Measurements from ENCODE around the gene RAB11A. TPM values are rescaled to one million over a fixed set of nuclear protein-coding genes. Genes with fewer than 3 reads are reported as not detected.
"Not testable (repeated sequence)": the region's sequence is repeated elsewhere in the genome, so short reads cannot be mapped to it uniquely, and the experiment has no call there.

The RAB11A gene
- total RNA-seq, 1 donor from 2014 or later: 153 TPM

DNA sequence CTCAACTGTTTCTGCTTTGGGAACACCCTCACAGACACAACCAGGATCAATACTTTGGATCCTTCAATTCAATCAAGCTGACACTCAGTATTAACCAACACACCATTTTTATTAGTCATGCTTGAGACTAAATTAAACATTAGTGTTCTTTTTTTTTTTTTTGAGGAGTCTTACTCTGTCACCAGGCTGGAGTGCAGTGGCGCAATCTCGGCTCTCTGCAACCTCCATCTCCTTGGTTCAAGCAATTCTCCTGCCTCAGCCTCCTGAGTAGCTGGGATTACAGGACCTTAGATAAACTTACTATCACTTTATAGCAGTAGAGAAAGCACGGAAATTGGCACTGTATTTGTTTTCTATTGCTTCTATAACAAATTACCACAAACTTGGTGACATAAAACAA is 2.0 kb upstream of the RAB11A start:
- no peaks in the 10 kb centered on the region for H3K9me3 Mint-ChIP-seq (ENCODE audit: low read depth)
- no peak for DNase-seq (ENCODE audit: low spot score)
- no peaks in the 10 kb centered on the region for H3K27me3 Mint-ChIP-seq (ENCODE audit: low read depth)
- no peaks in the 10 kb centered on the region for H3K36me3 Mint-ChIP-seq (ENCODE audit: low read depth)
- peaks cover 13% of the 10 kb centered on the region for H3K4me1 Mint-ChIP-seq (ENCODE audit: low read depth)
- TF ChIP-seq, protein P1, sequence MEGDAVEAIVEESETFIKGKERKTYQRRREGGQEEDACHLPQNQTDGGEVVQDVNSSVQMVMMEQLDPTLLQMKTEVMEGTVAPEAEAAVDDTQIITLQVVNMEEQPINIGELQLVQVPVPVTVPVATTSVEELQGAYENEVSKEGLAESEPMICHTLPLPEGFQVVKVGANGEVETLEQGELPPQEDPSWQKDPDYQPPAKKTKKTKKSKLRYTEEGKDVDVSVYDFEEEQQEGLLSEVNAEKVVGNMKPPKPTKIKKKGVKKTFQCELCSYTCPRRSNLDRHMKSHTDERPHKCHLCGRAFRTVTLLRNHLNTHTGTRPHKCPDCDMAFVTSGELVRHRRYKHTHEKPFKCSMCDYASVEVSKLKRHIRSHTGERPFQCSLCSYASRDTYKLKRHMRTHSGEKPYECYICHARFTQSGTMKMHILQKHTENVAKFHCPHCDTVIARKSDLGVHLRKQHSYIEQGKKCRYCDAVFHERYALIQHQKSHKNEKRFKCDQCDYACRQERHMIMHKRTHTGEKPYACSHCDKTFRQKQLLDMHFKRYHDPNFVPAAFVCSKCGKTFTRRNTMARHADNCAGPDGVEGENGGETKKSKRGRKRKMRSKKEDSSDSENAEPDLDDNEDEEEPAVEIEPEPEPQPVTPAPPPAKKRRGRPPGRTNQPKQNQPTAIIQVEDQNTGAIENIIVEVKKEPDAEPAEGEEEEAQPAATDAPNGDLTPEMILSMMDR (IDR thresholded peaks at IDR 0.05): no peak
- no peak overlapping the region for H3K4me3 Mint-ChIP-seq (ENCODE audit: unreplicated experiment)
- no peak overlapping the region for H3K27ac Mint-ChIP-seq (ENCODE audit: unreplicated experiment)

DNA sequence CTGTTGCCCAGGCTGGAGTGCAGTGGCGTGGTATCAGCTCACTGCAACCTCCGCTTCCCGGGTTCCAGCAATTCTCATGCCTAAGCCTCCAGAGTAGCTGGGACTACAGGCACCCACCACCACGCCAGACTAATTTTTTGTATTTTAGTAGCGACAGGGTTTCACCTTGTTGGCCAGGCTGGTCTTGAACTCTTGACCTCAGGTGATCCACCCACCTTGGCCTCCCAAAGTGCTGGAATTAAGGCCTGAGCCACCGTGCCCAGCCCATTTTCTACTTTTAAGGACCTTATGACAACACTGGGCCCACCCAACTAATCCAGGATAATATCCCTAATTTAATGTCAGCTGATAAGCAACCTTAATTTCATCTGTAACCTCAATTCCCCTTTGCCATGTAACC is 1.4 kb upstream of the RAB11A start:
- H3K27me3 Mint-ChIP-seq (ENCODE audit: low read depth); H3K9me3 Mint-ChIP-seq (ENCODE audit: low read depth); H3K36me3 Mint-ChIP-seq (ENCODE audit: low read depth); DNase-seq (ENCODE audit: low spot score); H3K4me3 Mint-ChIP-seq (ENCODE audit: unreplicated experiment); H3K27ac Mint-ChIP-seq (ENCODE audit: unreplicated experiment): not testable (repeated sequence)
- H3K4me1 Mint-ChIP-seq (ENCODE audit: low read depth): peaks cover 18% of the 10 kb centered on the region

DNA sequence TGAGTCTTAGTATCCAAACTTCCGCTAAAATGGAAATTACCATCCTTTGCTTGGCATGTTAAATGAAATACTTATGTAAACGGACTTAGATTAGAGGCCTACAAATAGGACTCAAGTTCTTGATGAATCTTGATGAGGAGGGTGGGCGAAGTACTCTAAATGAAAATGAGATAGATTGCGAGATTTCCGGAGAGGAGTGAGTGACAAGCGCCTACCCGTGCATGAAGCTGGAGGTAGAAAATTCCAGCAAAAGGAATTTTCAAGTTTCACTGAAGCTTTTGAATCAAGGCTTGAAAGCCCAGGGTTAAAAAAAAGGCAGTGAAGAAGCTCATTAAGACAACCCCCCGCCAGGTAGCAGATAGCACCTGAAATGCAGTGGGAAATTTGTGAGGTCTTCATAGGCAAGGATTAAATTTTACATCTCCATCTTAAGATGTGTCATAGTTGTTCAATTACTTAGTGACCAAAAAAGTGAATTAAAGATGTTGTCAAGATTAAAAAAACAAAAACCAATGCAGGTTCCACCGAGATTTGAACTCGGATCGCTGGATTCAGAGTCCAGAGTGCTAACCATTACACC is 655 bp upstream of the RAB11A start:
- no peak for DNase-seq (ENCODE audit: low spot score)
- TF ChIP-seq, protein P1 (IDR thresholded peaks at IDR 0.05): no peak
- no peaks in the 10 kb centered on the region for H3K36me3 Mint-ChIP-seq (ENCODE audit: low read depth)
- no peaks in the 10 kb centered on the region for H3K9me3 Mint-ChIP-seq (ENCODE audit: low read depth)
- peaks cover 22% of the 10 kb centered on the region for H3K4me1 Mint-ChIP-seq (ENCODE audit: low read depth)
- no peaks in the 10 kb centered on the region for H3K27me3 Mint-ChIP-seq (ENCODE audit: low read depth)
- H3K4me3 Mint-ChIP-seq (ENCODE audit: unreplicated experiment): peak overlapping the region; percentile 100
- H3K27ac Mint-ChIP-seq (ENCODE audit: unreplicated experiment): peak overlapping the region; percentile 99

DNA sequence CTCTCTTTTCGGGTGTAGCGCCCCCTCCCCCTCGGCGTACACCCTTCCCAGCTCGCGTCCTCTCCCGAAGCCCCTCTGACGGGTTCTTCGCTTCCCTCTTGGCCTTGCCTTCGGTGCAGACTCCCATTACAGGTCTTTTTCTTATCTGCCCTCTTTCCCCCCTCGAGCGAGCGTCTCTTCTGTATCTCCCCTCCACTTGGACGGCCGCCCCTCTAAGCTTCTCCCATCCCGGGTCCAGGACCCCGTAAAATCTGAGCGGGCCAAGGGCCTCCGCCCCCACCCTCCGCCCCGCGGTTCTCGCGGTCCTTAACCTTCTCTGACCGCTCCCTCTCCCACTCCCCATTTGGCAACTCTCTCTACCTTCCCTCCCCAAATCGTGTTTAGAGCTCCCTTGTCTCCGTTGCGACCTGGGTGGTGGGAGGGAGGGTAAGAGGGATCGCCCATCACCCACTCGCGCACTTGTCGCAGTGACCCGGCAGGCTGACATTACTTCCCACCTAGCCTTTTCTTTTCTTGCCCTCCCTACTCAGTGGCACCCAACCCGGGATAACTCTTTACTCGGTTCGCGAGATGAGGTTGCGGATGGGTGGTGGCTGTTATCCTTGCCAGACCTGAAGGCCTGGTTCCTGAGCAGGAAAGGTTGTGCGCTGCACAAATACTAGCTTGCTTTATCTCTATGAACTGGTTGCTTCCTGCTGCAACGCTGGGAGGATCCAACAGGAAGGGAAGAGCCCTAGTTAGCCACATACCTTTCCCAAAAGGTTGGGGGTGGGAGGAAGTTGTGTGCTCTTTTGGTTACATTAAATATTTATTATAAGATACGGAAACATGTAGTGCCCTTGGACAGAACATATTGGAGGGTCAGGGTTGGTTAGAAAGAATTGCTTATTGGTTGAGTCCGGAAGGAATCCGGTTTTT is 922 bp downstream of the RAB11A start:
- Mint-ChIP-seq H3K27ac (ENCODE audit: unreplicated experiment) (peak overlapping the region; percentile 99), H3K4me3 (ENCODE audit: unreplicated experiment) (peak overlapping the region; percentile 100), H3K27me3 (ENCODE audit: low read depth) (no peaks in the 10 kb centered on the region), H3K9me3 (ENCODE audit: low read depth) (no peaks in the 10 kb centered on the region), H3K36me3 (ENCODE audit: low read depth) (peaks cover 2% of the 10 kb centered on the region), H3K4me1 (ENCODE audit: low read depth) (peaks cover 22% of the 10 kb centered on the region)
- TF ChIP-seq, protein P1 (IDR thresholded peaks at IDR 0.05): no peak
- DNase-seq (ENCODE audit: low spot score): no peak

DNA sequence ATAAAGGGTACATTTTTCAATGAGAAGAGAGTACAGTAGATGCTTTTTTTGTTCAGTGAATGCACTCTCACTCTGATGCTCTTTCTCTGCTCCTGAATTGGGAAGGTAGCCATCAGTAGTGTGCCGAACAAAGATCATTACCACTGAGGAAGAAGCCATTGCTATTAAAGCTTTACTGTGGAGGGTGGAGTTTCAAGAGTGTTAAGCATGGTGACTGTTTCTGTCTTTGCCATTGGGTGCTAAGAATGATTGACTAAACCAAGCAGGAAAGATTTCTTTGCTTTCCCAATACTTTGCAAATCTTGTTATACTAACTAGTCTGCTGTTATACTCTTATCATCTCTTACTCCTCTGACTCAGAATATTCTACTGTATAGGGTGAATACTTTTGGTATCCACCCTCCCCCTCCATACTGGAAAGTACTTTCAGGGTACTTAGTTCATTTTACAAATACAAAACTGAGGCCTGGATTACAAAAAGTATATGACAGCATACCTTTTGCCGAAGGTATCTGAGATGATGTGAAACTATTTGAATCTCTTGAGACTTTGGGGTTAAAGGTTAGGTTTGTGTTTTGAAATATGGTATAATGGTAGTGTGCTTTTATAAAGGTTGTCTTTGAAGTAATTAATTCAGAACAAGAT is 1.7 kb downstream of the RAB11A start:
- H3K27ac Mint-ChIP-seq (ENCODE audit: unreplicated experiment): peak overlapping the region; percentile 99
- no peaks in the 10 kb centered on the region for H3K9me3 Mint-ChIP-seq (ENCODE audit: low read depth)
- H3K4me1 Mint-ChIP-seq (ENCODE audit: low read depth): peaks cover 28% of the 10 kb centered on the region
- H3K4me3 Mint-ChIP-seq (ENCODE audit: unreplicated experiment): peak overlapping the region; percentile 100
- TF ChIP-seq, protein P1 (IDR thresholded peaks at IDR 0.05): no peak
- no peak for DNase-seq (ENCODE audit: low spot score)
- no peaks in the 10 kb centered on the region for H3K27me3 Mint-ChIP-seq (ENCODE audit: low read depth)
- H3K36me3 Mint-ChIP-seq (ENCODE audit: low read depth): peaks cover 2% of the 10 kb centered on the region

DNA sequence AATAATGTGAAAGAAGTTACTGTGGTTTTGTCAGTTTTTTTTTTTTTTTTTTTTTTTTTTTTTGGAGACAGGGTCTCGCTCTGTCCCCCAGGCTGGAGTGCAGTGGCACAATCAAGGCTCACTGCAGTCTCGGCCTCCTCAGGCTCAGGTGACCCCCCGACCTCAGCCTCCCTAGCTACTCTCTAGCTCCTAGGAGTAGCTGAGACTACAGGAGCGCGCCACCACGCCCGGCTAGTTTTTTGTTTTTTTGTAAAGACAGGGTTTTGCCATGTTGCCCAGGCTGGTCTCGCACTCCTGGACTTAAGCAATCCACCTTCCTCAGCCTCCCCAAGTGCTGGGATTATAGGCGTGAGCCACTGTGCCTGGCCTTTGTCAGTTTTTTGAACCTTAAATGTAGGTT is 2.6 kb downstream of the RAB11A start:
- not testable (repeated sequence) for H3K27ac Mint-ChIP-seq (ENCODE audit: unreplicated experiment); DNase-seq (ENCODE audit: low spot score); H3K9me3 Mint-ChIP-seq (ENCODE audit: low read depth); H3K27me3 Mint-ChIP-seq (ENCODE audit: low read depth); H3K4me3 Mint-ChIP-seq (ENCODE audit: unreplicated experiment); H3K36me3 Mint-ChIP-seq (ENCODE audit: low read depth)
- H3K4me1 Mint-ChIP-seq (ENCODE audit: low read depth): peaks cover 28% of the 10 kb centered on the region

DNA sequence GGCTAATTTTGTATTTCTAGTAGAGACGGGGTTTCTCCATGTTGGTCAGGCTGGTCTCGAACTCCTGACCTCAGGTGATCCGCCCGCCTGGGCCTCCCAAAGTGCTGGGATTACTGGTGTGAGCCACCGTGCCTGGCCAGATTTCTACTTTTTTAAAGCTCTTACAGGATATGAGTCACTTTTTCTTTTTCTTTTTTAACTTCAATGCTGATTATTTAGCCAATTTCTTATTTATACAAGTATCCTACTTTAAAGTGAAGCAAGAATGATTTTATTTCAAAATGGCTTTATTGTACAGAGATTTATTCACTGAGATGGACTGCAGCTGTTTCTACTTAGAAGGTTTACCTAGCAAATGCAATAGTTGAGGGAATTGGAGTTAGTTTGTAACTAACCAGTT is 3.3 kb downstream of the RAB11A start:
- not testable (repeated sequence) for H3K9me3 Mint-ChIP-seq (ENCODE audit: low read depth); DNase-seq (ENCODE audit: low spot score); H3K27me3 Mint-ChIP-seq (ENCODE audit: low read depth); H3K36me3 Mint-ChIP-seq (ENCODE audit: low read depth); H3K4me3 Mint-ChIP-seq (ENCODE audit: unreplicated experiment)
- H3K27ac Mint-ChIP-seq (ENCODE audit: unreplicated experiment): peak overlapping the region; percentile 72
- peaks cover 28% of the 10 kb centered on the region for H3K4me1 Mint-ChIP-seq (ENCODE audit: low read depth)

Measured in chondrocyte (in vitro differentiated cells).